Pancreas (tissue), 10 donors: Measurements from ENCODE around the gene DCTN1. TPM values are rescaled to one million over a fixed set of nuclear protein-coding genes. Genes with fewer than 3 reads are reported as not detected.

ENCODE experiments used
- ATAC-seq, 4 donors: fragments of 200-7000 bp; cut with Tn5 transposase; one replicate each; pipeline versions ENCODE4 v1.8.0 to v1.9.1; 2020; ENCODE audit warnings: mild to moderate bottlenecking in 4 of 4, moderate library complexity in 4 of 4
- DNase-seq, 6 donors: peaks; one replicate each; pipeline ENCODE4 v3.0.0-alpha.2; 2020
- FAIRE-seq: peaks from 2 replicates; lab custom pipeline; 2012; peaks lifted over from hg19 to GRCh38; lab: Jason Lieb, UNC
- H3K27ac ChIP-seq, 4 donors: fragments of 200-600 bp; sonication (generic); 1 replicate in 3 of 4; 2 replicates in 1 of 4; pipeline versions ENCODE4 v1.5.0 to v1.8.0; 2020
- H3K27me3 ChIP-seq, 4 donors: fragments of 200-600 bp; one replicate each; pipeline ENCODE4 v1.8.0; 2021
- H3K36me3 ChIP-seq, 3 donors: fragments of 200-600 bp; sonication (generic) in 1 of 3; one replicate each; pipeline versions ENCODE4 v1.5.0 to v1.8.0; 2020 to 2021
- H3K4me1 ChIP-seq, 3 donors: fragments of 200-600 bp; one replicate each; pipeline ENCODE4 v1.8.0; 2021
- H3K4me3 ChIP-seq, 4 donors: fragments of 200-600 bp; sonication (generic) in 2 of 4; one replicate each; pipeline versions ENCODE4 v1.5.0 to v1.8.0; 2020 to 2021
- H3K9me3 ChIP-seq, 4 donors: fragments of 200-600 bp; one replicate each; pipeline ENCODE4 v1.8.0; 2021
- WGBS, 2 donors: extraction: QIAGEN DNeasy Blood & Tissue Kit; methylation state at CpG; one replicate each; pipeline ENCODE4 v1.1.7; 2013; 5-methylcytosine and 5-hydroxymethylcytosine counted together
- intact Hi-C, 3 donors: fragments of 100-400 bp; cut with DNase I; formaldehyde crosslinking; loops; one replicate each; pipeline versions ENCODE4 v1.11.1 to v1.14.2; 2022
- polyA plus RNA-seq, 2 donors: library from polyadenylated mRNA; stranded (reverse); fragments of 200-250 nt; gene quantifications; one replicate each; pipeline ENCODE4 v1.2.3, GENCODE V29; 2013
- total RNA-seq, 6 donors: library from RNA; stranded (reverse); fragmentation: NEBNext Ultra II Directional in 4 of 6; extraction: Animal tissue kit (Norgen Biotek cat#: 25700) in 4 of 6; gene quantifications; one replicate each; pipeline versions ENCODE4 v1.2.1 to v1.2.4, GENCODE V29; 2021 to 2023
- TF ChIP-seq, protein P1 (sequence below), 4 donors: fragments of 200-600 bp; sonication (generic) in 3 of 4; IDR thresholded peaks; one replicate each; pipeline versions ENCODE4 v1.5.0 to v1.8.0; 2021; ENCODE audit warnings: antibody characterized with exemption in 4 of 4
- donor health status: healthy with polysubstance abuse.
- donor health status: DM: no; HTN: no; CAD: no; lungs with moderate emphysema.
- donor health status: DM: no; HTN: no; CAD: no.
- donor health status: control.
- donor health status: control.
- donor health status: Bipolar disorder and iron deficiency.
- donor health status: DM: yes; HTN: yes; CAD: no.
- donor health status: DM: no; HTN: no; CAD: no.
- donor health status: DM: no; HTN: no; CAD: no.
- donor health status: DM: yes; HTN: yes; CAD: no.

Gene DCTN1
- total and polyA plus RNA-seq, 8 donors, result 37.7 to 84.7 (median 51.3) TPM

DNA sequence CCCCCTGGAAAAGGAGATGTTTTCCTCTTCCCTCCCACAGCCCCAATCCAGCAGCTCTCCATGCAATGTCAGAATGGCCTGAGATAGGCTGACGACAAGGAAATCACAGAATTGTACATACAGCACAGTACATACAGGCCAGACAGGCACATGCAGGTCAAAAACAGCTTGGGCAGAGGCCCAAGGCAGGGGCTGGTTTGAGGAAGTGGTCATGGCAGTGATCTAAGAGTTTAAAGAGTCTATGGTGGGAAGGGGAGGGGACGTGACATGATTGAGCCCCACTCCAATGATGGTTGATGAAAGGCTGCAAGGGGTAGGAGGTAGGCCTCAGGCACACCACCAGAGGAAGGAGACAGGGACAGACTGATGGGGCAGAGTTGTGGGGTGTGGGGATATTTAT, 4.3 kb downstream of the DCTN1 start:
- DNase-seq (no peak), FAIRE-seq (no peak), ATAC-seq (no peak)
- H3K4me3 ChIP-seq, result no peak overlapping the region
- no peak overlapping the region for H3K27ac ChIP-seq
- WGBS, 2 donors, result 88 to 96% methylated on average over 2 of the region's 2 CpGs
- TF ChIP-seq, protein P1, sequence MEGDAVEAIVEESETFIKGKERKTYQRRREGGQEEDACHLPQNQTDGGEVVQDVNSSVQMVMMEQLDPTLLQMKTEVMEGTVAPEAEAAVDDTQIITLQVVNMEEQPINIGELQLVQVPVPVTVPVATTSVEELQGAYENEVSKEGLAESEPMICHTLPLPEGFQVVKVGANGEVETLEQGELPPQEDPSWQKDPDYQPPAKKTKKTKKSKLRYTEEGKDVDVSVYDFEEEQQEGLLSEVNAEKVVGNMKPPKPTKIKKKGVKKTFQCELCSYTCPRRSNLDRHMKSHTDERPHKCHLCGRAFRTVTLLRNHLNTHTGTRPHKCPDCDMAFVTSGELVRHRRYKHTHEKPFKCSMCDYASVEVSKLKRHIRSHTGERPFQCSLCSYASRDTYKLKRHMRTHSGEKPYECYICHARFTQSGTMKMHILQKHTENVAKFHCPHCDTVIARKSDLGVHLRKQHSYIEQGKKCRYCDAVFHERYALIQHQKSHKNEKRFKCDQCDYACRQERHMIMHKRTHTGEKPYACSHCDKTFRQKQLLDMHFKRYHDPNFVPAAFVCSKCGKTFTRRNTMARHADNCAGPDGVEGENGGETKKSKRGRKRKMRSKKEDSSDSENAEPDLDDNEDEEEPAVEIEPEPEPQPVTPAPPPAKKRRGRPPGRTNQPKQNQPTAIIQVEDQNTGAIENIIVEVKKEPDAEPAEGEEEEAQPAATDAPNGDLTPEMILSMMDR (IDR thresholded peaks at IDR 0.05), result no peak
- peaks cover 0 to 6% (median 0%) of the 10 kb centered on the region in 3 donors for H3K4me1 ChIP-seq
- H3K27me3 ChIP-seq, result no peaks in the 10 kb centered on the region
- peaks cover 0 to 11% (median 0%) of the 10 kb centered on the region in 3 donors for H3K36me3 ChIP-seq
- no peaks in the 10 kb centered on the region for H3K9me3 ChIP-seq
- intact Hi-C loops, result no loop called here

DNA sequence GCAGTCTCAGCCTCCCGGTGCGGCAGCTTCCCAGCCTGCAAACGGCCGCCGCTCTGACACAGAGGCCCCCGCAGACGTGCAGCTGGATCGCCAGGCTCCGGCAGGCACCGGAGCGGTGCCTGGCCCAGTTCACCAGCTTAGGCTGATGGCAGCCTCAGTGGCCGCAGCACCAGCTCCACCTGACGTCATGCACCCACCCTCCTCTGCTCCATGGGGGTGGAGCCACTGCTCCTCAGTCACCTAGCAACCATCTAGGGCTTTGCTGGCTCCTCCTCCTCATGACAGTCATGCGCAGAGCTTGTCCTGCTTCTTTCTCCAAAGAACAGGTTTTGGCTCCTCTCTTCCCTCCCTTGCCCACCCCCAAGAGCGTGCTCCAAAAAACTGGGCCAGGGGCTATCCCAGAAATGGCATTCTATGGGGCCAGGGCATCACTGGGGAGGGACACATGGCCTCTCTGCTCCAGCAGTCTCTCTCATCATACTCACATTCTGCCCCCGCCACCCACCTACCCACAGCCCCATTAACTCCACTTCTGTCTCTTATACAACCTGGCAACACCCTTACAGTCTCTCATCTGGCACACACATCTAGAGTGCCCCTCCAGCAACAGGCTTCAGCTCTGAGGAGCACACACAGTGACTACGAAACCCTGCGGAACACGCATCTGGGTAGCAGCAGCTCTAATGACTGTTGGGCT, 5.5 kb downstream of the DCTN1 start:
- 84% methylated on average over 18 to 19 of the region's 19 CpGs for WGBS, 2 donors
- no peaks in the 10 kb centered on the region for H3K9me3 ChIP-seq
- H3K4me3 ChIP-seq, result peak overlapping the region in 1 of 4 donors; percentile 12
- peak in 3 of 4 donors; percentile 88 to 94 (median 90) for ATAC-seq
- DNase-seq, result peak in 4 of 6 donors; percentile 28 to 34 (median 32)
- intact Hi-C loops, result no loop called here
- H3K27ac ChIP-seq, result no peak overlapping the region
- H3K36me3 ChIP-seq, result peaks cover 0 to 23% (median 4%) of the 10 kb centered on the region in 3 donors
- TF ChIP-seq, protein P1 (IDR thresholded peaks at IDR 0.05), result no peak
- H3K27me3 ChIP-seq, result no peaks in the 10 kb centered on the region
- FAIRE-seq, result no peak
- H3K4me1 ChIP-seq, result no peaks in the 10 kb centered on the region

DNA sequence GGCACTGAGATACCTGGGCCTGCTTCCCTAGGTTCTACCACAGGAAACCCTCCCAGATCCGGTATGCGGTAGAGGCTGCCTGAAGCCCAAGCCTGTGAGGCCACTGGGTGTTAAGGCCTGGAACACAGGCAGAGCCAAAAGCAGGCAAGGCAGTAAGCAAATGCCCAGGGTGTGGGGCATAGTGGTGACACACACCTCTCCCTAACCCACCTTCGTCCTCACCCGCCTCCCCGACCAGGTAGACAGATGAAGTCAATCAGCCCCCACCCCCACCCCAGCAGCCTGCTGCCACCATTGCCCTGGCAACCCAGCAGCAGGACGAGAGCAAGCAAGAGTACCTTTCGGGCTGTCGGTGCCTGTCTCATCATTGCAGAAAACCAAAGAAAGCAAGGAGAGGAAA, 6.1 kb downstream of the DCTN1 start:
- Histone ChIP-seq H3K27me3 (no peaks in the 10 kb centered on the region), H3K36me3 (peaks cover 0 to 28% (median 8%) of the 10 kb centered on the region in 3 donors), H3K9me3 (no peaks in the 10 kb centered on the region), H3K27ac (no peak overlapping the region), H3K4me1 (no peaks in the 10 kb centered on the region), H3K4me3 (peak overlapping the region in 1 of 4 donors; percentile 12)
- 82 to 87% methylated on average over 8 of the region's 8 CpGs for WGBS, 2 donors
- FAIRE-seq (no peak), ATAC-seq (peak in 2 of 4 donors; percentile 28 to 50), DNase-seq (no peak)
- intact Hi-C loops, result no loop called here
- TF ChIP-seq, protein P1 (IDR thresholded peaks at IDR 0.05), result no peak

DNA sequence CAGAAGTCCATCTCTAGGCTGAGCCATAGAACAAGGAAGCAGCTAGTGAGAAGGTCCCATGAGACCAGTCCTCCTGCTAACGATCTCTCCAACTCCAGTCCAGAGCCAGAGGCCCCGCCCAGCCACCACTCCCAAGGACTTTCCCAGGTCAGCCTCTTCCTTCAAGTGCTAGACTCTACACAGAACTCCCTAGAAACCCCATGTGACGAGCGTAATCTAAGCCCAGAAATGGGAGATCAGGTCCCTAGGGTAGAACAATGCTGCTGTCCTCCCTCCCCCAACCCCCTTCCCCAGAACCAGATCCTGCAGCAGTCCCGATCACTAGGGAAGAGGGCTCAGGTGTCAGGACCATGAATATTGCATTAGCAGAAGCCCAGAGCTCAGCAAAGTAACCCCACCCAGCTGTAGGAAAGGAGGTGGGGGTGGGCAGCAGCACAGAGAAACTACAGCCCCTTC, 6.9 kb downstream of the DCTN1 start:
- no peaks in the 10 kb centered on the region for H3K4me1 ChIP-seq
- WGBS, 2 donors, result 77% methylated on average over 5 of the region's 5 CpGs
- peaks cover 0 to 35% (median 16%) of the 10 kb centered on the region in 3 donors for H3K36me3 ChIP-seq
- ATAC-seq, result peak in 2 of 4 donors; percentile 56 to 65
- TF ChIP-seq, protein P1 (IDR thresholded peaks at IDR 0.05), result no peak
- no peak for DNase-seq
- no peaks in the 10 kb centered on the region for H3K9me3 ChIP-seq
- H3K27ac ChIP-seq, result no peak overlapping the region
- FAIRE-seq, result no peak
- H3K4me3 ChIP-seq, result peak overlapping the region in 1 of 4 donors; percentile 5
- intact Hi-C loops, result no loop called here
- H3K27me3 ChIP-seq, result no peaks in the 10 kb centered on the region

DNA sequence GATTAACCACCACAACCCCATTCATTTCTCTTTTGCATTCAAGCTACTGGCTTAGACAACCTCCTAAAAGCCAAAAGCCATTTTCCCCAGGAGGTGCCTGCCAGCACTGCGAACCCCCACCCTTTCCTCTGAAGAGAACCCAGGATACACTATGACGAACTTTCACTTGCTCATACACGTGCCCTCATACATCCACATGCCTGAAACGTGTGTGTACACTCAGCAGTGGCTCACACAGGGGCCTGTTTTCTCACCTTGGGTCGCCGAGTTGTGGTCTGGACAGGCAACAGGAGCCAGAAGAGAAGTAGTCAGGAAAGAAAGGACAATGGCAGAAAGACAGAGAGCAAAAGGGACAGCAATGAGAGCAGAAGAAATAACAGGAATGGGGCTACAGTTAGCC, 7.4 kb downstream of the DCTN1 start:
- Histone ChIP-seq H3K4me1 (no peaks in the 10 kb centered on the region), H3K27ac (no peak overlapping the region), H3K9me3 (no peaks in the 10 kb centered on the region), H3K36me3 (peaks cover 0 to 41% (median 21%) of the 10 kb centered on the region in 3 donors), H3K27me3 (no peaks in the 10 kb centered on the region), H3K4me3 (no peak overlapping the region)
- intact Hi-C loops, result no loop called here
- TF ChIP-seq, protein P1 (IDR thresholded peaks at IDR 0.05), result no peak
- FAIRE-seq (no peak), ATAC-seq (no peak), DNase-seq (no peak)
- WGBS, 2 donors, result 87 to 94% methylated on average over 6 of the region's 6 CpGs
